Measurements from ENCODE around the gene TARP.

Gene TARP

DNA sequence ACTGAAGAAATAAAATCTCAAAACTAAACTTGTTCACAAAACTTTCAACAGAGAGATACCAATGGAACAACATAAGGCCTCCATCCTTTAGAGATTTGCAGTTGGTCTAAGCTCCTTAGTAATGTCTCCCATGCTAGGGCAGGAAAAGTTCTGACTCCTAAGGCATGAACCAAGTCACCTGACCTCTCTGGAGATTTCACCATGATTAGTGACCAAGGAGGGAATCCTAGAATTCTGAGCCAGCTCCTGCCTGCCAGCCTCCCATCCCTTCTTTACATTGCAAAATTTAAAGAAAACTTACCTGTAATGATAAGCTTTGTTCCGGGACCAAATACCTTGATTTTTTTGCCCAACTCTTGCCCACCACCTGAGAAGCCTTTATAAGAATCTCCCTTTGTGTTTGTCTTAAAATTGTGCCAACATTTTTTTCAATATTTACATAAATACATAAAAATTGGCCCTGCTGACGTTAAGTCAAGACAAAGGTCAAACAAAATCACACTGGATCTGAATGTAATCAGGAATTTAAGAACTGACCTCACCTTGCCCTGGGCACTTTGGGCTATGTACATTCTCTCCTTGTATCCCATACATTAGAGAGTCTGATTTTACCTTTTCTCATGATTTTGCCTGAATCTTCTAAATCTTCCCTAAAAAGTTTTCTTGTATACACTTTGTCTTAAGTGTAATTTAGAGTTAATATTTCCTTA is at the start of gene TARP:
Gene TARP (minus strand): TSS at position 351 of the 710 bp plus-strand sequence.
- DNase-seq, result no peak

DNA sequence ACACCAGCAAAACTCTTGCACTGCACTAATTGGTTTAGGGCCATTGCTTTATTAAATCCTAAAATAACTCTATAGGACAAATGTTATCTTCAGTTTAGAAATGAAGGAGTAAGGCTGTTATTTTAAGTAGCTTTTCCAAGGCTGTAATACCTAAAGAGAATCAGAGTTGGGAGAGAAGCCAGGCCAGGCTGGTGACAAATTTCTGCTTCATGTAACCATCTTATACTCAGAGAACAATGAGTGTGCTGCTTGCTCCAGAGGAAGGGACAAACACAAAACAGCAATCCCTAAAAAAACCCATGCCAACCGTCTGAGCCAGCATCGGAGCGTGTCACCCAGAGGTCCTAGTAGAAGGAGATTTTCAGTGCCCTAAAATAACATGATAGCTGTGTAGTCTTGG is 49.7 kb upstream of the TARP start:
- DNase-seq, result no peak

DNA sequence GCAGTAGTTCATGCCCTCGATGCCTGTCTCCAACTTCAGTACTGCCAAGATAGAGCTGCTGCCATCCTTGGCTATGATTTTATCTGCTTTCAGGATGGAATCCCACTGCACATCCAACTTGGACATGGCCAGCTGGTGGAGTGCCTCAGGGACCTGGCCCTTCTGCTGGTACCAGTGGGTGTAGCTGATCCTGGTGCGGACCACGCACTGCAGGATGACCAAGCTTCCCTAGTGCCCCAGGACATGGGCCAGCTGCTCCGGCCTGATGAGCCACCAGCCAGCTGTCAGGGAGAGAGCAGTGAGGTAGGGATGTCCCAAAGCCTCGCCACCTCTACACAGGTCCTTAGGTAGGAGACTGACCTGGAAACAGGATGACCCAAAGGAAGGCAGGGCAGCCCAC is 49.0 kb upstream of the TARP start:
- no peak for DNase-seq

DNA sequence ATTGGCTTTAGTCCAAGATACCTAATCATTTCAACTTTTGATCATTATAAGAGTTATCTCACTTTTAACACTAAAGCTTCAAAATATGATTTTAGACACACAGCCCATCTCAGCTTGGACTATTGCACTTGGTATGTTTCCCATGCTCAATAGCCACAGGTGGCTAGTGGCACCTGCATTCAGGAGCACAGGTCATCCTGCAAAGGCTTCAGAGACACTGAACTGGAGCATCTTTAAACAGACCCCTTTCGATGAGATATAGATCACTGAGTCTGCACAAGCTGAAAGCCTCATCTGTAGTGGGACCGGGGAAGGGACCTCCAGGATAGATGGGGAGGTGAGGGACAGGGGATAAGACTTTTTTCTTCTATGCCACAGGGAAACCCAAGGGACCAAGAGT is 48.5 kb upstream of the TARP start:
- no peak for DNase-seq

DNA sequence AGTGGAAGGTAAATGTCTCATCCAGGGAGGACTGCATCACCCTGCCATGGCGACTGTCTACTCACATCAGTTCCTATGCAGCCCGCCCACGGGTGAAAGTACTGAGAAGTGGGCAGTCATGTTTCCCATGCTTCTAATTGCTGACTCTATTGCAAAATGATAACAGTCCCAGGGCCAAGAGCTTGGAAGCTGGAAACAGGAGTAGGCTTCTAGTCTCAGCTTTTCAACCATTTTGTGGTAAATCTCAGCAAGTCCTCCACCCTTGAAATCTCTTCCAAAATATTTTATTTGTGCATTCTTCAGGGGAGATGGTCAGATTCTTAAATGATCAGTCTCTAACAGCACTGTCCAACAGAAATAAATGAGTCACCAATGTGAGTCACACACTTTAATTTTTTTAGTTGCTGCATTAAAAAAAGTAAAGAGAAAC is 48.1 kb upstream of the TARP start:
- no peak for DNase-seq

DNA sequence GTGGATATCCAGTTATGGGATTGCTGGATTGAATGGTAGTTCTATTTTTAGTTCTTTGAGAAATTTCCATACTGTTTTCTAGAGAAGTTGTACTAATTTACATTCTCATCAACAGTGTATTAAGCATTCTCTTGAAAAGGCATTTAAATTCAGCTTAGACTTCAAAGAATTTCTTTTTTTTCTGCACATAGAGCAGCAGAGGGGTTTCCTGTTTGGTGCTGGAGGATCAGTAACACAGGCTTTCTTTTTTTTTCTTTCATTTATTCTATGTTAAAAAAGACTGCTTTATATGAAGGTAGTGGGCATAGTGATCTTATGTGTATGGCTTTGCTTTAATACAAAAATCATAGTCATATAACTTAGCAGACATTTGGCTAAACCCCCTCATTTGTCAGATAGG is 47.6 kb upstream of the TARP start:
- DNase-seq, result no peak

DNA sequence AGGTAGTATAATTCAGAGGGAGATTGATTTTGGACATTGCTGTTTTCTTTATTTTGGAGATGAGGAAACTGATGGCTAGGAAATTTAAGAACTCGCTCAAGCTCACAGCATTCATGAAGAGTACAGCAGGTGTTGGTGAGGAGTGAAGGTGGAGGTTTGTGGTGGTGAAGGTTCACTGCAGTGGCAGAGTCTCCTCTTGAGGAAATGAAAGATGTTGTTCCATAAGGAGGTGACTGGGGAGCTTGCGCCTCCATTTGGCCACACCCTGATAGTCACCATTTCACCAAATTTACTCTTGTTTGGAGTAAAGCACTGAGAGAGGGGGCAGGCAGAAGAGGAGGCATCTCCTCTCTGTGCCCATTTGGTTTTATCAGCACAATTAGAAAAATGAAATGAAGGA is 46.4 kb upstream of the TARP start:
- no peak for DNase-seq

DNA sequence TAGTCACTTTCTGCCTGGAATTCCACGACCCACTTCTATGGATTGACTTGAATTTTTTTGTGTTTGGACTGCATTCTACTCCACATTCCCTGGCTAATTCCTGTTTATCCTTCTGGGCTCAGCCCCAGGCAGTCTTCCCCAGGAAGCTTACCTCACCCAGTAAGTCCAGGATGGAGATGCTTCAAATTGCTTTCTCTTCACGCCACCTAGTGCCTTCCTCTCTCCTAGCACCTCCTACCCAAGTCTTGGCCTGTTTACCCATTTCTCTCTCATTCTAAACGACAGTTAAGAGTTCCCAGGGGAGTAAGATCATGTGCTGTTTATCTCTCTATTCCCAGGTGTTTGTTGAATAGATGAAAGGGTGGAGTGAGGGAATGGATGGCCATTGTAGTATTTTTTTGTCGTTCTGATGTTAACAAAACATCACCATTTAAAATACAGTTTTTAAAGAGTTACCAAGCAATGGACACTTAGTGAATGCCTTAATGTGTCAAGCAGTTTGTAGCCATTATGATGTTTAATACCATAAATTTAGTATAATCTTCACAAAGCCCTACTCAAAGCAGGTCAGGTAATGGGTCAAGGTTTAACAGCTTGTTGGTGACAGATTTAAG is 45.5 kb upstream of the TARP start:
- DNase-seq, result peak in 4 of 14 donors; percentile 17 to 42 (median 26)

DNA sequence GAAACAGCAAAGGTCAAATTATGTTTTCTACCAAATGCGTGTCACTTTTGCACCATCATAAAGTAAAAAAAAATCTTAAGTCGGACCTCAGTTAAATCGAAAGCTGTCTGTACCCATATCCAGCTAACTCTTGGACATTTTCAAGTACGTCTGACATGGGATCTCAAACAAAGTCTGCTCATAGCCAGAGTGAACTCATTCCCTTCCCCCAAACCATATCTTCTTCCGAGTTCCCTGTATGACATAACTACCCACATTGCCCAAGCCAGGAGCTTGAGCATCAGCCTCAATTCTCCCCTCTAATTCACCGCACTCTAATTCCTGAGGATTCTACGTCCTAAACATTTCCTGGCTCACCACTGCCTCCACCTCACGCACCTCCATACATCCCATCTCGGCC is 44.8 kb upstream of the TARP start:
- DNase-seq, result no peak

DNA sequence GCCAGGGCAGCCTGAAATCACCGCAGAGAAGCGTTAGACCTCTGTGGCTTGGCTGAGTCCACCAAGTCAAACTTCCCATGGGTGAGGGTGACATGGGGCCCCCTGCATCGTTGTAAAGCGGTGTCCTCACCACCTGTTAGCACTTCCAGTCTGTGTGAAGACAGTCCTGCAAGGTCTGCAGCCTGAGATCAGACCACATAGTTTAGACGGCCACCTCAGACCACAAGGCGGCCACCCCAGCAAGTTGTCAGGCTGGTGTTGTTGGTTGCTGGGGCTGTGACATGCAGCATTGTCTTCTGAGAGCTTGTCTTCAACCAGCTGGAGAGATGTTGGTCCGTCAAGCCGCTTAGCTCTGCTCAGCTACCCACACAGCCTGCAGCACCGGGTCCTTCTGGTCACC is 44.1 kb upstream of the TARP start:
- no peak for DNase-seq

DNA sequence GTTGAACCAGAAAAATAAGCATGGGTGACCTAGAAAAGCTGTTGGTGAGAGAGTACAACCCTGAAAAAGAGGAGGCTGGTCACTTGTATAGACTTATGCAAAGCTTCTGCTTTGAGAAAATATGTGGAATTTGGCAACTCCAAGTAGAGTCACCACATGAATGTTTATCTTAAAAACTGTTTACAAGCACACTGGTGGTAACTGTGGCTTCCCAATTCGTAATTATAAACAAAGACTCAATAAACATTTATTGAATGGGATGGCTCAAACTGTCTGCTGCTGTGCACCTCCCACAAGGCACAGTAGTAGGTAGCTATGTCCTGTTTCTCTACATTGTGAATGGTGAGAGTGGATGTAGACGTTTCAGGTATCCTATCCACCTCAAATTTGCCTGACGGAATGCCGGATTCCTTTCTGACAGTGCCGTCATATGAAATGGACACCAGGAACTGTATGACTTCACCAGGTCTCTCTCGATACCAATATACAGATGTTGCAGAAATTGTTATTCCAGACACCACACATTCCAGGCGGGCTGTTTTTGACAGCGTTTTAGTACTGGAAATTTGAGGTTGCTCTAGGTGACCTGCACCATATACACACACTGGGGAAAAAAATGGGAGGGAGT is 43.4 kb upstream of the TARP start:
- no peak for DNase-seq

DNA sequence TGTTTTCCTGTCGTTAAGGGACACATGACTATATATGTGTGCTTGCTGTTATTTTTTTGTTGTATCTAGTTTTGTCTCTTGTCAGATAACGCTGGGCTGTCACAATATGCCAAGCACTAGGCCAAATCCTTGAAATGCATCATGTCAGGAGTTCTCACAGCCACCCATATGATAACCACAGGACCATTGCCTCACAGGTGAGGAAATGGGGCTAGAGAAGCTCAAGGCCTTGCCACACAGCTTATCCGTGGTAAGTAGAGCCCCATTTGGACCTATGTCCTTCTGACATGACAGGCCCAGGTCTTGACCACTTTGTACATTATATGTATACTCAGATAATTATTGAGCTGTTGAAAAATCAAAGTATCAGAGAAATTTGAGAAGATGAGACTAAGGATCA is 42.0 kb upstream of the TARP start:
- no peak for DNase-seq

DNA sequence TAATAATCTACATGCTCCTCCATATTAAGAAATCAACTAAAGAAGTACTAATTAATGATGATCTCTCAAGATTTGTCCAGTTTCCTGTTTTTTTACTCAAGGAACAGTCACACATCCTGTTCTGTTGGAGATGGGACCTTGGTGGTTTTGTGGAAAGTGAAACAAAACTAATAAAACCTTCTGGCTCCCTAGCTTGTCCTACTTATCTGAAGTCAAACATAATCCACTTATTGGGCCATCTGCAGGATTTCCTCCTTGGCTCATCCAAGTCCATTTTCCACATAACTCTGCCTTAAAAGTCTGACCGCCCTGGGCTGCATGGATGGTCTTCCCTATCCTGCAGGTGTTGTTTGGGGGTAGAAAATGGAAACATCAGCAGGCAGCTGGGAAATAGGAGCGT is 39.4 kb upstream of the TARP start:
- no peak for DNase-seq

DNA sequence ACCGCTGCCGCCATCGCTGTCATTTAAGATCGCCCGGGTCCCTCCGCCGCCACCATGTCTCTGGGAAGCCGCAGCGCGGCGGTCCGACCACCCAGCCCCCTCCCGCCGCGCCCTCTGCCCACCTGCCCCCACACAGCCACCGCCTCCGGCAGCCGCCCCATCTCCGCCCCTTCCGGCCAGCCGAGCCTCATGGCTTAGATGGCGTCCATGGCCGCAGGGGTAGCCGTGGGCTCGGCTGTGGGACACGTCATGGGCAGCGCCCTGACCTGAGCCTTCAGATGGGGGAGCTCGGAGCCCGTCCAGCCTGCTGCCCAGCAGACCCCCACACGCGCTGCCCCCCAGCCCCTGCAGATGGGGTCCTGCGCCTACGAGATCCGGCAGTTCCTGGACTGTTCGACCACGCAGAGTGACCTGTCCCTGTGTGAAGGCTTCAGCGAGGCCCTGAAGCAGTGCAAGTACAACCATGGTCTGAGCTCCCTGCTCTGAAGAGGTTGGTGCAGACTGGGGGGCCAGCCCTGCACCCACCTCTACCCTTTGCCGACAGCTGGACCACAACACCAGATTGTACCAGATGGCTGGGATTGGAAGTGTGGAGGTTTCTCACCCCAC is 38.0 kb upstream of the TARP start:
- peak in 5 of 14 donors; percentile 20 to 56 (median 36) for DNase-seq

DNA sequence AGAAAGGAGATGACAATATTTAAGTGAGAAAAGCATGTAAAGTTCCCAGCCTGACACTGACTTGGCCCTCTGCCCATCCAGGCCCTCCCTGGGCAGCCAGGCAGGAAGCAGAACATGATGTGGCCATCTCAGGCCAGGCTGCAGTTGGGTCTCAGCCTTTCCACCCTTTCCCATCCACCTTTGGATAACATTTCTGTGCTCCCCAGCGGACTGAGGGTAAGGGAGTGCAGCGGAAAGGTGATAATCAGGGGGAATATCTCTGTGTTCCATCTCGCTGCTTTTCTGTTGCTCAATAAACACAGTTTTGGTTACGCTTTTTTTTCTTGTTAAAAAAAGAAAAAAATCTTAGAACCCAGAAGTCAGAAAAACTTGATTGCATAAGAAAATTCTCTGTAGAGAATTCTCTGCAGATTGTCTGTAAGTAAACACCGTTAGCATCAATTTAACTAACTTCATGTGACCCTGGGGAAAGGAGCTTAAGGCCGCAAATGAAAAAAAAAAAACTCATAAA is 37.2 kb upstream of the TARP start:
- DNase-seq, result peak in 1 of 14 donors; percentile 30

DNA sequence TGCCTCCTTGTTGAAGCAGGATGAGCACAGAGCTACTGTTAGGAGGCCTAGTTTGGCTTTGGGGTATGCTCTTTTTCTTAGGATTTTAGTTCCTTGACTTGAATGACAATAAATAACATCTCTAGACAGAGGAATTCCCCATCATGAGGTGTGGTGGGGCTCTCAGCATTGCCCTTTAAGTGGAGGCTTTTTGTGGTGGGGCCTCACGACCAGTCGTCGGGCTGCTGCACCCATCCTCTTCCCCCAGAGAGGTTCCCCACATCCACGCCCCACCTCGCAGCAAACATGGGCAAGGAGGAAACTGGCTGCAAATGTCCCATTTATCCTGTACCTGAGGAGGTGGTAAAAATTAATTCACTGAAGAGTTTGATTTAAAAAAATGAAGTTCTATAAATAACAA is 36.1 kb upstream of the TARP start:
- no peak for DNase-seq

DNA sequence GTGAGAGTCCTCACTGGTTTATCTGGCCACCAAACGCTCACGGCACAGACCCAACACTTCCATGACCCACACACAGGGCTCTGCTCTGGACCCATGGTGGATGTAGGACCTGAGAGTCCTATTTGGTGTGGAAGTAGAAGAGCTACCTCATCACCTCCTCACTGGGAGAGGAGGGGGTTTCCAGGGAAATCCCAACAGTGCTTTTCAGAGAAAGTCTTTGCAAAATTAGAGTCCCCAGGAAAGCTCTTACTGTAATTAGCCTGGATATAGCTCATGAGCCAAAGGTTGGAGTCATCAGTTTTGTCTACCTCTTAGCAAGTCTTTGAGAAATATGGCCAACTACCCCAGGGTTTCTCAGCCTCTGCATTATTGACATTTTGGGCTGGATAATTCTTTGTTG is 34.7 kb upstream of the TARP start:
- DNase-seq, result no peak

DNA sequence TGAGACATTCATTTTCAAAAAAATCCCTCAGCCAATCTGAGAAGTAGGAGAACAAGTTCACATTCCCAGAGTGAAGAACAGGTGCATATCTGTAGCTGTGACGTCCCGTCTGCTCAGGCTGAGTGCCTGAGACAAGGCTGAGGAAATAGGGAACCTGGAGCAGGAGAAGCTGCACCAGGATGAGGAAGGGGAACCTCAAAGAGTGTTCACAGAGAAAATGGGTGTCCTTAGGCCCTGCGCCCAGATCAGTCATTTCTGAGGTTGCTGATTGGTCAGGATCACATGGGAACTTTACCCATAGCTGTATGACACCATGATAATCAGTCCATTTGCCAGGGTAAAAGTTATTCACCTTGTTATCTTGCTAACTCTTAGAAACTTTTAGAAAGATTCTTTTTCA is 34.2 kb upstream of the TARP start:
- DNase-seq, result no peak

DNA sequence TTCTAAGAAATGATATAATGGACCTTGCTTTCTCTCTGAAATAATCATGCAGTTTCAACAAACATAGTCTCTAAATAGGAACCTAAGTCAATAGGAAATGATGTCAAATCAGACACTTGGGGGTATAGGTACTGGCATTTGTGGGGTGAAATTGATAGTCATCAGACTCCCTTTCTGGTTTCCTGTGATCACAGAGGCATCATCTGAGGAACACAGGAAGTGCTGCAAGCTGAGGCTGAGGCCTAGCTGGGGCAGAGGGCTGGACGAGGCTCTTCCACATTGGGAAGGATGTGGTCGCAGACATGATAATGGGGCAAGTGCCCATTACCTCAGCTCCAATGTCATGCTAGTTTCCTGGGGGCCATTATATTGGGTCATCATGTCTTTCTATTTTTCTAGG is 33.5 kb upstream of the TARP start:
- DNase-seq, result no peak

DNA sequence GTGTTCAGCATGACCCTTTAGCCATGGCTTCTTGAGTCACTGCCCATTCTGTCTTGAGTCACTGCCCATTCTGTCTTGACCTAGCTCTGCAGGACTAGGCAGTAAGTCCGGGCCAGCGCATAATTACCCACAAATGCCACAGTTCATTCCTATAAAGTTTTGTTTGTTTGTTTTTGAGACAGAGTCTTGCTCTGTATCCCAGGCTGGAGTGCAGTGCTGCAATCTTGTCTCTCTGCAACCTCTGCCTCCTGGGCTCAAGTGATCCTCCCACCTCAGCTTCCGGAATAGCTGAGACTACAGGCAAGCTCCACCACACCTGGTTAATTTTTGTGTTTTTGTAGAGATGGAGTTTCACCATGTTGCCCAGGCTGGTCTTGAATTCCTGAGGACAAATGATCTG is 32.7 kb upstream of the TARP start:
- DNase-seq, result no peak

DNA sequence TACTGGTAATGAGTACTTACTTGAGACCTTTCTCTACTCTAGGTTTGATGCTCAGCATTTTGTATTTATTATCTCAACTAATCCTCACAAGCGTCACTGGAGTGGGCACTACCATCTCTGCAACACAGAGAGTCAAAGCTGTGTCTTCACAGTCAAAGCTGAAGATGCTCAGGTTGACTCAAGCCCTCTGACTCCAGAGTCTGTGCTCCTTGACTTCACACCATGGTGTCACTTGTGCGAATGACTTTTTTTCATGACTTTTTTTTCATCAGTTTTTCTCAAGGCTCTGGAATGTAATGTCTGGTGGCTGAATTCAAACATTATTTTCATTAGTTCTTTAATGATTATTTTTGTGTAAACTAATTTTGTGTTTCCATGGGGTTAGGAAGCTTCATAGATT is 30.4 kb upstream of the TARP start:
- no peak for DNase-seq

DNA sequence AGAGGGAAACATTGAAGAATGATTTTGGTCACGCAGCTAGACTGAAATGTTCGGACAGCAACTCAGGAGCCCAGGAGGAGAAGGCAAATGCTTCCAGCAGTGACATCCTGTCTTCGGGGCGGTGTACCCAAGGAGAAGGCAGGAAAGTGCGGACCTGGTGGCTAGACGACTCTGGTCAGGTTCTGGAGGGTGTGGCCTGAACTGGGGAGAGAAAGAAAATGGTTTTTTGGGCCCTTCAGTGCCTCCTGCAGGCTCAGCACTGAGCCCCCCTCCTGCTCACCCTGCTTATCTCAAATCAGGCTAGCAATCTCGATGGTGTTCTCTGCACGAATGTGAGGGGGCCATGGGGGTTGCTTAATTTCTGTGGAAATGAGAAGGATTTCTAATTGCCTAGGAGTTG is 26.7 kb upstream of the TARP start:
- DNase-seq, result no peak

DNA sequence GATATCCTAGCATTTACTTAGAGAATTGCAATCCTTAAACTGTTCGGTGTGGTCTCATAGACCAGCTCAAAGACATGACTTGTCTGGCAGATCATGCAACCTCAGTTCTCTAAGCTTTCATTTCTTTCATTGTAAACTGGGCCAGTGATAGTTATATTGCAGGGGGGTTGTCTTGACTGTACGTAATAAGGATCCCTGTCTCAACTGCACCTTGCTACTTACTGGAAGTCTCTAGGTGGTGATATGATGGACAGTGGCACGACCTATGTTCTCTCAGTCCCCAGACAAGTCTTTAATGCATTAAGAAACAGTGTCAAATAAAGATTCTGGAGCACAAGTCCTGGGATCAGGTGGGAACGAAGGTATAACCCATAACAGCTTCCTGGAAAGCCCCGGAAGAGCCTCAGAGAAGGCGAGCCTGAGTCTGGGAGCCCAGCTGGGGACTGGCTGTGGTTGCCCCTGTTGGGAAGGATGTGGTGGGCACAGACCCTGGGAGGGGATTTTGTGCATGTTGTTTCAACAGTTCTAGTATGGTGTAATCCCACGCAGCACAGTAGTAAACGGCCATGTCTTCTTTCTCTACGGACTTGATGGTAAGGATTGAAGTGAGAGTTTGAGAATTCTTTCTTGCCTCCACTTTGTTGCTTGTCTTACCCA is 26.0 kb upstream of the TARP start:
- no peak for DNase-seq

Data from C1 segment of cervical spinal cord (tissue), 14 donors.